Measurements from ENCODE around the gene PARL.

GRCh38 chr3:183837390-183837789 is 47.3 kb downstream of the PARL start:
- TF ChIP-seq ZBED1 (IDR thresholded peaks at IDR 0.05; ENCODE audit: borderline replicate concordance) (no peak), FOS (IDR thresholded peaks at IDR 0.05; ENCODE audit: borderline replicate concordance, extremely low read depth, insufficient read length) (no peak), NR2C2 (IDR thresholded peaks at IDR 0.05; ENCODE audit: borderline replicate concordance, control insufficient read depth, insufficient read length, low read depth) (no peak), CBFB (IDR thresholded peaks at IDR 0.05; ENCODE audit: low read depth) (no peak), ZNF24 (IDR thresholded peaks at IDR 0.05) (no peak), ESRRA (IDR thresholded peaks at IDR 0.05; ENCODE audit: low read length) (no peak), CEBPB (IDR thresholded peaks at IDR 0.05; ENCODE audit: borderline replicate concordance in 1 of 2, low read depth in 2 of 2, low read length in 2 of 2) (no peak), JUND (IDR thresholded peaks at IDR 0.05; ENCODE audit: low read depth, low read length) (no peak), CHD2 (IDR thresholded peaks at IDR 0.05; ENCODE audit: borderline replicate concordance, low read depth, low read length) (no peak), POLR2AphosphoS5 (IDR thresholded peaks at IDR 0.05; ENCODE audit: low read length) (no peak), CTCF (IDR thresholded peaks at IDR 0.05 in 2 of 3, conservative IDR thresholded peaks at IDR 0.05 in 1 of 3; ENCODE audit: control insufficient read depth in 2 of 3, extremely low read depth in 1 of 3, insufficient read depth in 1 of 3, low read depth in 3 of 3, low read length in 3 of 3) (no peak), POLR2A (IDR thresholded peaks at IDR 0.05; ENCODE audit: low read depth, low read length) (no peak)
- TF ChIP-seq, protein P1, sequence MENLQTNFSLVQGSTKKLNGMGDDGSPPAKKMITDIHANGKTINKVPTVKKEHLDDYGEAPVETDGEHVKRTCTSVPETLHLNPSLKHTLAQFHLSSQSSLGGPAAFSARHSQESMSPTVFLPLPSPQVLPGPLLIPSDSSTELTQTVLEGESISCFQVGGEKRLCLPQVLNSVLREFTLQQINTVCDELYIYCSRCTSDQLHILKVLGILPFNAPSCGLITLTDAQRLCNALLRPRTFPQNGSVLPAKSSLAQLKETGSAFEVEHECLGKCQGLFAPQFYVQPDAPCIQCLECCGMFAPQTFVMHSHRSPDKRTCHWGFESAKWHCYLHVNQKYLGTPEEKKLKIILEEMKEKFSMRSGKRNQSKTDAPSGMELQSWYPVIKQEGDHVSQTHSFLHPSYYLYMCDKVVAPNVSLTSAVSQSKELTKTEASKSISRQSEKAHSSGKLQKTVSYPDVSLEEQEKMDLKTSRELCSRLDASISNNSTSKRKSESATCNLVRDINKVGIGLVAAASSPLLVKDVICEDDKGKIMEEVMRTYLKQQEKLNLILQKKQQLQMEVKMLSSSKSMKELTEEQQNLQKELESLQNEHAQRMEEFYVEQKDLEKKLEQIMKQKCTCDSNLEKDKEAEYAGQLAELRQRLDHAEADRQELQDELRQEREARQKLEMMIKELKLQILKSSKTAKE (IDR thresholded peaks at IDR 0.05; ENCODE audit: low read depth, poor library complexity, severe bottlenecking), result no peak
- TF ChIP-seq, protein P2, sequence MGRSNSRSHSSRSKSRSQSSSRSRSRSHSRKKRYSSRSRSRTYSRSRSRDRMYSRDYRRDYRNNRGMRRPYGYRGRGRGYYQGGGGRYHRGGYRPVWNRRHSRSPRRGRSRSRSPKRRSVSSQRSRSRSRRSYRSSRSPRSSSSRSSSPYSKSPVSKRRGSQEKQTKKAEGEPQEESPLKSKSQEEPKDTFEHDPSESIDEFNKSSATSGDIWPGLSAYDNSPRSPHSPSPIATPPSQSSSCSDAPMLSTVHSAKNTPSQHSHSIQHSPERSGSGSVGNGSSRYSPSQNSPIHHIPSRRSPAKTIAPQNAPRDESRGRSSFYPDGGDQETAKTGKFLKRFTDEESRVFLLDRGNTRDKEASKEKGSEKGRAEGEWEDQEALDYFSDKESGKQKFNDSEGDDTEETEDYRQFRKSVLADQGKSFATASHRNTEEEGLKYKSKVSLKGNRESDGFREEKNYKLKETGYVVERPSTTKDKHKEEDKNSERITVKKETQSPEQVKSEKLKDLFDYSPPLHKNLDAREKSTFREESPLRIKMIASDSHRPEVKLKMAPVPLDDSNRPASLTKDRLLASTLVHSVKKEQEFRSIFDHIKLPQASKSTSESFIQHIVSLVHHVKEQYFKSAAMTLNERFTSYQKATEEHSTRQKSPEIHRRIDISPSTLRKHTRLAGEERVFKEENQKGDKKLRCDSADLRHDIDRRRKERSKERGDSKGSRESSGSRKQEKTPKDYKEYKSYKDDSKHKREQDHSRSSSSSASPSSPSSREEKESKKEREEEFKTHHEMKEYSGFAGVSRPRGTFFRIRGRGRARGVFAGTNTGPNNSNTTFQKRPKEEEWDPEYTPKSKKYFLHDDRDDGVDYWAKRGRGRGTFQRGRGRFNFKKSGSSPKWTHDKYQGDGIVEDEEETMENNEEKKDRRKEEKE (IDR thresholded peaks at IDR 0.05), result no peak
